Right forelimb (tissue), 1 donor: ENCODE measurements around the gene GGCX.
A peak's percentile ranks its signal among the peaks of the same experiment; 100 is the strongest.
"Not testable (repeated sequence)": the region's sequence is repeated elsewhere in the genome, so short reads cannot be mapped to it uniquely, and the experiment has no call there.

ENCODE experiments used
- DNase-seq: peaks from one replicate; pipeline ENCODE4 v3.0.0-alpha.2; 2018

The GGCX gene

GRCh38 chr2:85561280-85562212 is at the start of gene GGCX:
TSS of gene GGCX (minus strand) at chr2:85561493. CDS start at chr2:85561428, 65 bp downstream.
- peak; percentile 96 for DNase-seq

DNA sequence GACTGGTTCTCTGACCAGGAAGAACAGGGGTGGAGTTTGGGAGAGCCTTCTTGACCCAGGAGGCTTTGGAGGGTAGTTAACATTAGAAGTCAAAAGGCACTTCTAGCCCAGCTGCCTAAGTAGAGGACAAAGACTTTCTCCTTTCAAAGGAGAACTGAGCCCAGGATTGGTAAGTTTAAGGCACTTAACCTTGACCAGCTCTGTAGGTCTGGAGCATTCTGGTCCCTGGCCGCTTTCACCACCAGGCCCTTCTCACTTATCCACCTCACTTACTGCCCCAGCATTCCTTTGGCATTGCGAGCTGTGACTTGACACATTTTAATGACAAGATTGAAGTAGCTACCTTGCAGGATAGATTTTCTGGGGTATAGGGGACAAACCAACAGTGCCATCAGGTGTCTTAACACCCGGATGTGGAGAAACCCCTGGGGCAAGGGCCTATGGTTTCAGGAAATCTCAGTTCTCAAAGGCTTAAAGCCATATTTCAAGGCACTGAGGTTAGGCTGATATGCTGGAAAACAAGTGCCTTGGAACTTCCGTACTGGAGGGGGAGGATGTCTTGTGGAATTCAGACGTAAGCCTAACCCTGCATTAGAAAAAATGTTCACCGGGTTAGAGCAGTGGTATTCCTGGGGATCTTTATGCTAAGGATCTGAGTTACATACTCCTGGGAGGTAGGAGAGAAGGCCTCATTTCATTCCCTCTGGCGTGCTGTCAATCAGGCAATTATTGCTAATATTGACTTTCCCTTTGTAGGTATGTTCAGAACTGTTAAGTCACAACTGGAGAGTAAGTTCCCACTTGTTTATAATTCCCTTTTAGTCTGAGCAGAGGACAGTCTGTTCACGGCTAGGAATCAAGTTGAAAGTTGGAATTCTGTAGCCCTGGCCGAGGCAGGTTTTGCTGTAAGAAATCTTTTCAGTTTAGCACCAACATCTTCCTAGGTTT is 46.2 kb upstream of the GGCX start:
- no peak for DNase-seq

- DNase-seq = no peak
Measured at GRCh38 chr2:85606116-85606455, 44.8 kb upstream of the GGCX start.

- peak; percentile 38 for DNase-seq
Measured at GRCh38 chr2:85605406-85606115, 44.3 kb upstream of the GGCX start.

GRCh38 chr2:85604568-85605339 is 43.5 kb upstream of the GGCX start:
- peak; percentile 24 for DNase-seq

GRCh38 chr2:85604133-85604444 is 42.8 kb upstream of the GGCX start:
- DNase-seq = not testable (repeated sequence)

GRCh38 chr2:85602476-85603234 is 41.4 kb upstream of the GGCX start, which contains the start of gene TMEM150A:
TSS of gene TMEM150A (minus strand) at chr2:85602698. CDS start at chr2:85601948, 750 bp downstream.
- DNase-seq = peak; percentile 94

DNA sequence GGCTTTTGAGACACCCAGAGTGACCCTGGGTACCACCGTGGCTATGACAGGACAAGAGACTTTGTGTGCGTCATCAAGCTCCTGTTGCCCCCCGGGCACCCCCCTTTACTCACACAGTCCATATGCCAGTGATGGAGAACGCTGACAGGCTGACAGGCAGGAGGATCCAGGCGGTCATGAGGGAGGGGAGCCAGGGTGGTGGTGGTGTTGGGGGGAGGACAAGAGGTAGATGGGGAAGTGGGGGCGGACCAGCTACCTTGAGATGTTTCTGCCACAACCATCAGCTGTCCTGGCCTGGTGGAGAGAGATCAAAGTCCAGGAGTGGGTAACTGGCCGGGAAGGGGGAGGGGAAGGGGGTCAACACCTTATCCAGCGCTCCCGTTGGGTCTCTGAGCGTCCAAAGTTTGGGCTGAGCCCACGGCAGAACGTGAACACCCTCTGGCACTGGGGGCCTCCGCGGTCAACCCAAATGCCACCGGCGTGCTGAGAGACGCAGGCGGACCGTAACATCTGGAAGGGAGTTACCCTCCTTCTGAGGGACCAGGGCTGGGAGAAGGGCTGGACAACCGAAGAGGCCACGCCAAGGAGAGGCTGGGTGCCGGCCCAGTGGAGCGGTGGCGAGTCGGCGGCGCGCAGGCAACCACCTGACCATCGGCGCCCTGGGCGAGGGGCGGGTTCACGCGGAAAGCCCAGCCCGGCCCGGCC is 40.6 kb upstream of the GGCX start:
- DNase-seq = no peak

DNA sequence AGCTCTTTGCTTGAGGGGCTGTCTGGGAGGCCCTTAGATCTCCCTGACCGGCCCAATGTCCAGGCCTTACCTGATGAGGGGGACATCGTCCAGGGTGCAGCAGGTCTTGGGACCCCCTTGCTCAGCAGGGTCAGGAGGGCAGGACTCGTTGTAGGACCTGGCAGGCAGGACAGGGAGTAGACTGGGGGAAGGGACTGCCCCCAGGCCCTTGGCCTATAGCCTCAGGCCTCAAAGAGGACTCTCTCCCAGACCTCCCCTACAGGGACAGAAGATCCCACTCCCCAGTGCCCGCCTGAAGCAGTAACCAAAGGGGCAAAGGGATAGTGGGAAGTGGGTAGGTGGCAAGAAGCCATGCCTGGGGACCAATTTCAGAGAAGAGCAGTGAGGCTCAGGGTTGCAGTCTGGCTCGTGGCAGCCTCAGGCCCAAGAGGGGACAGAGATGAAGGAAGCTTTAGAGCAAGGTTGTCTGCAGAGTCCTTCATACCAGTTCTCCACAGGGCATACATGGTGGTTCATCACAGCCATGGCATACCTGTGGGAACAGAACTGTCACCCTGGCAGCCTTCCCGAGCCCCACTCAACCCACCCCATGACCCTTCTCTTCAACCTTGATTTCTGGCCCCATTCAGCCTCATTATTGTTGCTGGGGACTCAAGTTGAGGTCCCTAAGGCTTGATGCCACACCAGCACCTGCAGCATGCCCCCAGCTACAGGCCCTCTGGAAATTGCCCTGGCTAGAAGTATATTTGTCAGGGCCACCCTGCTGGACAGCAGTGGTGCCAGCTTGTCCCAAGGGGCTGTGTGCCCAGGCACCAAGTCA is 39.9 kb upstream of the GGCX start:
- DNase-seq = no peak

DNA sequence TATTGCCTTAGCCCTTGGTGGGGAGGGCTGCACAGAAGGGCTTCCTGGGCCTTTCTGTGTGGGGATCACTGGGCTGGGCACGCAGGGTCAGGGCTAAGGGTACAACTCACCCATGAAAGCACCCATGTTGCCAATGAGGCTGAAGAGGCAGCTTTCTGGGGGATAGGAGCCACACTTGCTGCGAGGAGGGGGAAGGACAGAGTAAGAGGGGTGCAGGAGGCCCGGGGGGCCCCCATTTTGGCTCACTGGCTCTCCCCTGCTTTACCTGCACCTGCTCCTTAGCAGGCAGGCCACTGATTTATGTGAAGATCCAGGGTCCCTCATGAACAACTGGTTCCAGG is 38.9 kb upstream of the GGCX start:
- no peak for DNase-seq

GRCh38 chr2:85599468-85600234 is 38.4 kb upstream of the GGCX start:
- no peak for DNase-seq

- DNase-seq = no peak
Measured at GRCh38 chr2:85598594-85599340, 37.5 kb upstream of the GGCX start.

GRCh38 chr2:85597241-85597640 is 35.9 kb upstream of the GGCX start:
- no peak for DNase-seq

GRCh38 chr2:85596486-85597143 is 35.3 kb upstream of the GGCX start:
- DNase-seq = no peak

DNA sequence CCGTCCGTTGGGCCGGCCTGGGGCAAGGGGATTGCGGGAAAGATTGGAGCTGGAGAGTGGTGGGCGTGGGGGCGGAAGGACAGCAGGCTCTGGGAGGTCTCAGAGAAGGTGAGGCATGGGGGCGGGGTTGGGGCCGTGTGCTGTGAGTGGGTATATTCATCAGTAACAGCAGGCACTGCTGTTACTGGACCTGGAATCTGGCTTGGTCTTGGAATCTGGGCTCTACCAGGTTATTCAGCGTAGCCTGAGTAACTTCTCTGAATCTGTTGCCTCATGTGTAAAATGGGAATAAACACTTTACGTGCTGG is 34.7 kb upstream of the GGCX start:
- DNase-seq = no peak

DNA sequence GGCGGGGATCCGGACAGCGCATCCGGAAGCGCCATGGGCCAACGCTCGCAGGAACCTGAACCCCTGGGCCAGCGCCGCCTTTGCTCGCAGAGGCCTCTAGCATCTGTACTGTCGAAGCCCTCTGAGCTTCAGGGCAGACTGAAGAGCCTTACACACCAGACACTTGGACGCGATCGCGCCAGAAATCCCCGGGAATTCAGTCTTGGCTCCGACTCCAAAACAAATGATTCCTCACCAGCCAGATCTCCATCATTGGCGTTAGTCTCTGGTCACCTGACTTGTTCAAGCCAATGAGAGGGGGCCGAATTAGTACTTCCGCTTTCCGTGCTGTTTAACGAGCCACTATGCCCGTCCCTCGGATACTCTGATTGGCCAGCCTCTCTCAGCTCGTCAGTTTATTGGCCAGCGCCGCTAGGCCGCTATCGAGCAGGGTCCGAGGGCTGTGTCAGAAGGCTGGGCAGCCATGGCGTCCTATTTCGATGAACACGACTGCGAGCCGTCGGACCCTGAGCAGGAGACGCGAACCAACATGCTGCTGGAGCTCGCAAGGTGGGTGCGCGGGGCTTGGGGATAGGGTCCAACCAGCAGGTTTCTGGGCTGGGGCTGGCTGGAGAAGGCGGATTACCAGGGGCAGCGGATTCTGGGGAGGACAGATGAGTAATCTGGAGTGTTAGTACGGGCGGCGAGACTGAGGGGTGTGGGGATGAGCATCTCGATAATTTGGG is 34.2 kb upstream of the GGCX start, which contains the start of gene RNF181:
RNF181 (plus strand) TSS at position 445 of the 725 bp plus-strand sequence; CDS start at position 464, 19 bp downstream.
- peak; percentile 95 for DNase-seq

- DNase-seq = no peak
Measured at GRCh38 chr2:85594715-85595300, 33.5 kb upstream of the GGCX start.
